ENCODE results near the gene ZNF653. TPM values are rescaled to one million over a fixed set of nuclear protein-coding genes. Genes with fewer than 3 reads are reported as not detected.
"Not testable (repeated sequence)": the region's sequence is repeated elsewhere in the genome, so short reads cannot be mapped to it uniquely, and the experiment has no call there.

The ZNF653 gene
- polyA plus RNA-seq, 1 experiment, result 2.1 TPM

DNA sequence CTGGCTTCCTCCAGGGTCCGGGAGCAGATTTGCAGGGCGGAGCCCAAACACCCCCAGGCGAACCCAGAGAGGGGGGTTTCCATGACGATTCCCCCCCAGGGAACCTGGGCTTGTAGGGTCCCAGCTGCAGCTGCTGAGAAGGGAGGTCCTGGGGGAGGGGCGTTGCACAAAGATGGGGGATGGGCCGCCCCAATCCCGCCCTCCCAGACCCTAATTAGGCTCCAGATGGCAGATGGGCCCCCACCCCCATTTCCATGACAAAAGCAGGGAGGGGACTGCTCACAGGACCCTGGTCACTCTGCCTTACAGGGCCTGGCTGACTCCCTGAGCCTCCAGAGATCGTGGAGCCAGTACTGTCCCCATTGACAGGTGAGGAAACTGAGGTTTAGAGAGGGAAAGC lies 40.0 kb downstream of the ZNF653 start:
- no peak for DNase-seq (ENCODE audit: low read depth, low spot score)
- CTCF ChIA-PET, result no interaction called here
- TF ChIP-seq, protein P1, sequence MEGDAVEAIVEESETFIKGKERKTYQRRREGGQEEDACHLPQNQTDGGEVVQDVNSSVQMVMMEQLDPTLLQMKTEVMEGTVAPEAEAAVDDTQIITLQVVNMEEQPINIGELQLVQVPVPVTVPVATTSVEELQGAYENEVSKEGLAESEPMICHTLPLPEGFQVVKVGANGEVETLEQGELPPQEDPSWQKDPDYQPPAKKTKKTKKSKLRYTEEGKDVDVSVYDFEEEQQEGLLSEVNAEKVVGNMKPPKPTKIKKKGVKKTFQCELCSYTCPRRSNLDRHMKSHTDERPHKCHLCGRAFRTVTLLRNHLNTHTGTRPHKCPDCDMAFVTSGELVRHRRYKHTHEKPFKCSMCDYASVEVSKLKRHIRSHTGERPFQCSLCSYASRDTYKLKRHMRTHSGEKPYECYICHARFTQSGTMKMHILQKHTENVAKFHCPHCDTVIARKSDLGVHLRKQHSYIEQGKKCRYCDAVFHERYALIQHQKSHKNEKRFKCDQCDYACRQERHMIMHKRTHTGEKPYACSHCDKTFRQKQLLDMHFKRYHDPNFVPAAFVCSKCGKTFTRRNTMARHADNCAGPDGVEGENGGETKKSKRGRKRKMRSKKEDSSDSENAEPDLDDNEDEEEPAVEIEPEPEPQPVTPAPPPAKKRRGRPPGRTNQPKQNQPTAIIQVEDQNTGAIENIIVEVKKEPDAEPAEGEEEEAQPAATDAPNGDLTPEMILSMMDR (IDR thresholded peaks at IDR 0.05; ENCODE audit: low read depth, low read length), result no peak
- Histone ChIP-seq H3K4me3 (ENCODE audit: low read depth, low read length) (no peak overlapping the region), H3K27ac (ENCODE audit: low read depth, low read length) (no peak overlapping the region), H3K9me3 (ENCODE audit: control insufficient read depth, insufficient read depth, low read length) (peaks cover 5% of the 10 kb centered on the region; the same call in 1 of the 2 replicates), H3K27me3 (ENCODE audit: control insufficient read depth, insufficient read depth, low read length) (no peaks in the 10 kb centered on the region)
- POLR2A ChIA-PET, result no interaction called here

DNA sequence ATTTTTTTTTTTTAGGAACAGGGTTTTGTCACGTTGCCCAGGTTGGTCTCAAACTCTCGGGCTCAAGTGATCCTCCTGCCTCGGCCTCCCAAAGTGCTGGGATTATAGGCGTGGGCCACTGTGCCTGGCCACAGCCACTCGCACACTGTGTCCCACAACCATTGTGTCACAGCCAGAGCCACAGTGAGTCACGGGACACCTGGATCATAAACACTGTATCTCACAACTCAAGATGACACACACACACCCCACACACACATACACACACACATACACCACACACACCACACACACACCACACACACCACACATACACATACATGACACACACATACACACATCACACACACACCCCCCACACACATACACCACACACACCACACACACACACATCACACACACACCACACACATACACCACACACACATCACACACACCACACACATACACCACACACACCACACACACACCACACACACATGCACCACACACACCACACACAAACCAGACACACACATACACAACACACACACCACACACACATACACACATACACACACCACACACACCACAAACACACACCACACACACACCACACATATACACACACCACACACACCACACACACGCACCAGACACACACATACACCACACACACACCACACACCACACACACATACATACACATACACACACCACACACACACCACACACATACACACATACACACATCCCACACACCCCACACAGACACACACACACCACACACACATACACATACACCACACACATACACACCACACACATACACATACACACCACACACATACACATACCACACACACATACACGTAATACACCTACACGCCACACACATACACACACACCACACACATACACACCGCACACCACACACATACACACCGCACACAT lies 41.0 kb downstream of the ZNF653 start:
- TF ChIP-seq, protein P1 (IDR thresholded peaks at IDR 0.05; ENCODE audit: low read depth, low read length), result no peak
- DNase-seq (ENCODE audit: low read depth, low spot score), result no peak
- no peak overlapping the region for H3K4me3 ChIP-seq (ENCODE audit: low read depth, low read length)
- H3K27ac ChIP-seq (ENCODE audit: low read depth, low read length), result no peak overlapping the region
- CTCF ChIA-PET, result no interaction called here
- H3K27me3 ChIP-seq (ENCODE audit: control insufficient read depth, insufficient read depth, low read length), result no peaks in the 10 kb centered on the region
- POLR2A ChIA-PET, result no interaction called here
- H3K9me3 ChIP-seq (ENCODE audit: control insufficient read depth, insufficient read depth, low read length), result peaks cover 5% of the 10 kb centered on the region; the same call in 1 of the 2 replicates

DNA sequence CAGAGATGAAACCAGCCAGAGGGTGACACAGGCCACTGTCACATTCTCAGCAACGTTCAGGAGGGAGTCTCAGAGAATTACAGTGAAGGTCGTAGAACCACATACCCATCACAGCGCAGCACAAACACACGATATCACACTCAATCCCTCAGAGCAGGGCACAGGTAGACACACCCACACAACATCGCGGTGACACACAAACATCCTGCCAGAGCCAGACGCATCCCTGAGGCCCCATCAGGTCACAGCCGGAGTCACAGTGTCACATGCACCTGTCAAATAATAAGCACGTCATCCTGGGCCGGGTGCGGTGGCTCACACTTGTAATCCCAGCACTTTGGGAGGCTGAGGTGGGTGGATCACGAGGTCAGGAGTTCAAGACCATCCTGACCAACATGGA lies 42.2 kb downstream of the ZNF653 start:
- H3K9me3 ChIP-seq (ENCODE audit: control insufficient read depth, insufficient read depth, low read length), result peaks cover 5% of the 10 kb centered on the region; the same call in 1 of the 2 replicates
- H3K27ac ChIP-seq (ENCODE audit: low read depth, low read length), result no peak overlapping the region
- no peak for DNase-seq (ENCODE audit: low read depth, low spot score)
- POLR2A ChIA-PET, result no interaction called here
- CTCF ChIA-PET, result no interaction called here
- no peak overlapping the region for H3K4me3 ChIP-seq (ENCODE audit: low read depth, low read length)
- peaks cover under 1% of the 10 kb centered on the region for H3K27me3 ChIP-seq (ENCODE audit: control insufficient read depth, insufficient read depth, low read length)
- TF ChIP-seq, protein P1 (IDR thresholded peaks at IDR 0.05; ENCODE audit: low read depth, low read length), result no peak

DNA sequence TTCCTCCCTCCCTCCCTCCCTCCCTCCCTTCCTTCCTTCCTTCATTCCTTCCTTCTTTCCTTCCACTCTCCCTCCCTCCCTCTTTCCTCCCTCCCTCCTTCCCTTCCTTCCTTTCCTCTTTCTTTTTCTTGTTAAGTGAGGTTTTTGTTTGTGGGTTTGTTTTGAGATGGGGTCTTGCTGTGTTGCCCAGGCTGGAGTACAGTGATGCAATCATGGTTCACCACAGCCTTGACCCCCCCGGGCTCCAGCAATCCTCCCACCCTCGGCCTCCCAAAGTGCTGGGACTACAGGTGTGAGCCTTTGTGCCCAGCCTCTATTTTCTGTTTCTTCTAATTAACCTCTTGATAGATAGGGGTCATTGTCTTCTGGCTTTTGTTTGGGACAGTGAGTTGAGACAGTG lies 44.2 kb downstream of the ZNF653 start:
- TF ChIP-seq, protein P1 (IDR thresholded peaks at IDR 0.05; ENCODE audit: low read depth, low read length), result no peak

DNA sequence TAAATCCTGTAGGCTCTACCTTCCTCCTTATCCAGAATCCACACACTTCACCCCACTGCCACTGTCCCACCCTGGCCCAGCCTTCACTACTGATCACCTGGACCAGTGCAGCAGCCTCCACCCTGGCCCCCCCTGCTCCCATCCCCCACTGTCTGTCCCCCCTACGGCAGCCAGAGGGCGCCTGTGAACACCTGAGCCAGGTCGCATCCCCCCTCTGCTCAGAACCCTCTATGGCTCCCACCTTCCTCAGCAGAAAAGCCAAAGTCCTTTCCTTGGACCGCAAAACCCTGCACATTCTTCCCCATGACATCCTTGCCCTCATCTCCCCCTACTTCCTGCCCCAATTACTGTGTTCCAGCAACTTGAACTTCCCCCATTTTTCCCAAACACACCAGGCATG lies 45.4 kb downstream of the ZNF653 start:
- Histone ChIP-seq H3K27ac (ENCODE audit: low read depth, low read length) (no peak overlapping the region), H3K27me3 (ENCODE audit: control insufficient read depth, insufficient read depth, low read length) (peaks cover 3% of the 10 kb centered on the region), H3K9me3 (ENCODE audit: control insufficient read depth, insufficient read depth, low read length) (peaks cover 5% of the 10 kb centered on the region; the same call in 1 of the 2 replicates), H3K4me3 (ENCODE audit: low read depth, low read length) (no peak overlapping the region)
- TF ChIP-seq, protein P1 (IDR thresholded peaks at IDR 0.05; ENCODE audit: low read depth, low read length), result peak; percentile 16; the same call in 1 of the 2 replicates
- ChIA-PET CTCF (no interaction called here), POLR2A (no interaction called here)
- DNase-seq (ENCODE audit: low read depth, low spot score), result no peak

More for the DNA sequence above, 44.2 kb downstream of the ZNF653 start:
- no peak for DNase-seq (ENCODE audit: low read depth, low spot score)
- Histone ChIP-seq H3K27me3 (ENCODE audit: control insufficient read depth, insufficient read depth, low read length) (peaks cover 3% of the 10 kb centered on the region), H3K9me3 (ENCODE audit: control insufficient read depth, insufficient read depth, low read length) (peaks cover 5% of the 10 kb centered on the region; the same call in 1 of the 2 replicates), H3K4me3 (ENCODE audit: low read depth, low read length) (no peak overlapping the region), H3K27ac (ENCODE audit: low read depth, low read length) (no peak overlapping the region)
- CTCF ChIA-PET, result no interaction called here
- POLR2A ChIA-PET, result no interaction called here

DNA sequence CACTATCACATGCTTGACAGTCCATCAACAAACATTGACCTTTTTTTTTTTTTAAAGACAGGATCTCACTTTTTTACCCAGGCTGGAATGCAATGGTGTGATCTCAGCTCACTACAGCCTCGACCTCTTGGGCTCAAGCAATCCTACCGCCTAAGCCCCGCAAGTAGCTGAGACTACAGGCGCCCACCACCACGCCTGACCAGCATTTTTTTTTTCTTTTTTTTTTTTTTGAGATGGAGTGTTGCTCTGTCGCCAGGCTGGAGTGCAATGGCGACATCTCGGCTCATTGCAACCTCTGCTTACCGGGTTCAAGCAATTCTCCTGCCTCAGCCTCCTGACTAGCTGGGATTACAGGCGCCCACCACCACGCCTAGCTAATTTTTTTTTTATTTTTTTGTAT lies 46.7 kb downstream of the ZNF653 start:
- POLR2A ChIA-PET, result interaction anchor here (0.7 kb wide), 1 partner anchor 73 kb away, joined by 5 read pairs; no protein-coding TSS in a partner anchor
- CTCF ChIA-PET, result interaction anchor here (0.9 kb wide), 1 partner anchor 22 kb away, joined by 3 read pairs; no protein-coding TSS in a partner anchor
- H3K27ac ChIP-seq (ENCODE audit: low read depth, low read length); DNase-seq (ENCODE audit: low read depth, low spot score); H3K4me3 ChIP-seq (ENCODE audit: low read depth, low read length); H3K27me3 ChIP-seq (ENCODE audit: control insufficient read depth, insufficient read depth, low read length); H3K9me3 ChIP-seq (ENCODE audit: control insufficient read depth, insufficient read depth, low read length): not testable (repeated sequence)

Measured in AG04450 (cell line).